Measurements from ENCODE around the gene LIME1. TPM values are rescaled to one million over a fixed set of nuclear protein-coding genes. Genes with fewer than 3 reads are reported as not detected.

The LIME1 gene
- polyA plus RNA-seq, 3 donors, result 0.39 to 8.8 (median 0.62) TPM

DNA sequence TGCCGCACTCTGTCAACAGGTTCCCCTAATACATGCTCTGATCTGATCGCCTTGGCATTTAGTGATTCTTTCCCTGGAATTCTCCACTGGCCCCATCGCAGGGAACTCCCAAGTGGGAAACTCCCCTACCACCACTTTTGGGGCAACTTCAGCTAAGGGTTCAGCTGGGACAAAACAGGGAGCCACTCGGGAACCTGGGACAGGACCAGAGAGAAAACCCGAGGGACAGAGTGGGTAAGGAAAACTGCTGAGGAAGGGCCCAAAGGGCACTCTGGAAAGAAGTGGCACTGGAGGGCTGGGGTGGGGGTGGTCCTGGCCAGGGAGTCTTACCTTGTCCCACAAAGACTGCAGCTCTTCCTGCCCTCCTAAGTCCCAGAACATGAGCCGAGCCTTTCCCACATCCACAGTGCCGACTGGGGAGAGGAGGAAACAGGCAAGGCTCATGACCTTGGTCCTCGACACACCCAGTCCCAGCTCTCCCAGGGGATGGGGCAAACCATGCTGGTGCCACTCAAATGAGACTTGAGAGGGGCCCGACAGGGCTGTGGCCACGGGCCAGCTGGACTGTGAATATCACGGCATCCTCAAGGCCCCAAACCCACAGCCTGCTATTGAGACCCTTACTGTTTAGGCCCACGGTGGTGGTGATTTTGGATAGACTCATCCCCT lies 30.3 kb upstream of the LIME1 start:
- intact Hi-C loops (cut with micrococcal nuclease), result loop anchor here (2.0 to 5.0 kb wide), 3 partner anchors 19 to 251 kb away; partner anchors contain the start of genes RTEL1 (in 1 of the 2) and UCKL1 (in 1 of the 2)
- H2AFZ ChIP-seq (ENCODE audit: insufficient read depth, low read depth, low read length, poor library complexity, severe bottlenecking), result no peak overlapping the region
- H3K36me3 ChIP-seq (replicated peaks in 1 of 2; ENCODE audit: control insufficient read depth in 1 of 2, insufficient read depth in 2 of 2, low read length in 2 of 2), result peaks cover 37 to 40% of the 10 kb centered on the region in 2 donors
- H3K27me3 ChIP-seq (ENCODE audit: control insufficient read depth in 2 of 2, insufficient read depth in 2 of 2, low read length in 2 of 2), result no peaks in the 10 kb centered on the region
- DNase-seq, result peak in 1 of 3 donors; percentile 3
- peaks cover 23 to 30% of the 10 kb centered on the region in 2 donors for H3K4me1 ChIP-seq (ENCODE audit: control insufficient read depth in 1 of 2, insufficient read depth in 2 of 2, low read length in 2 of 2)
- Mint-ChIP-seq H3K36me3 (peaks cover 37 to 52% of the 10 kb centered on the region in 2 donors), H3K4me3 (peak overlapping the region; percentile 82 to 88), H3K27me3 (ENCODE audit: low read depth in 3 of 3) (peaks cover 0 to 3% (median 0%) of the 10 kb centered on the region in 3 donors), H3K9me3 (no peaks in the 10 kb centered on the region), H3K4me1 (peaks cover 33% of the 10 kb centered on the region), H3K27ac (peak overlapping the region in 4 of 7 donors; percentile 80 to 89 (median 88))
- H3K9me3 ChIP-seq (replicated peaks in 1 of 2; ENCODE audit: control insufficient read depth in 1 of 2, insufficient read depth in 1 of 2, low read length in 2 of 2), result no peaks in the 10 kb centered on the region
- WGBS (ENCODE audit: insufficient coverage), result 91% methylated on average over 5 of the region's 12 CpGs
- peaks cover 56% of the 10 kb centered on the region for H3K79me2 ChIP-seq (ENCODE audit: insufficient read depth, low read length)
- TF ChIP-seq, protein P1, sequence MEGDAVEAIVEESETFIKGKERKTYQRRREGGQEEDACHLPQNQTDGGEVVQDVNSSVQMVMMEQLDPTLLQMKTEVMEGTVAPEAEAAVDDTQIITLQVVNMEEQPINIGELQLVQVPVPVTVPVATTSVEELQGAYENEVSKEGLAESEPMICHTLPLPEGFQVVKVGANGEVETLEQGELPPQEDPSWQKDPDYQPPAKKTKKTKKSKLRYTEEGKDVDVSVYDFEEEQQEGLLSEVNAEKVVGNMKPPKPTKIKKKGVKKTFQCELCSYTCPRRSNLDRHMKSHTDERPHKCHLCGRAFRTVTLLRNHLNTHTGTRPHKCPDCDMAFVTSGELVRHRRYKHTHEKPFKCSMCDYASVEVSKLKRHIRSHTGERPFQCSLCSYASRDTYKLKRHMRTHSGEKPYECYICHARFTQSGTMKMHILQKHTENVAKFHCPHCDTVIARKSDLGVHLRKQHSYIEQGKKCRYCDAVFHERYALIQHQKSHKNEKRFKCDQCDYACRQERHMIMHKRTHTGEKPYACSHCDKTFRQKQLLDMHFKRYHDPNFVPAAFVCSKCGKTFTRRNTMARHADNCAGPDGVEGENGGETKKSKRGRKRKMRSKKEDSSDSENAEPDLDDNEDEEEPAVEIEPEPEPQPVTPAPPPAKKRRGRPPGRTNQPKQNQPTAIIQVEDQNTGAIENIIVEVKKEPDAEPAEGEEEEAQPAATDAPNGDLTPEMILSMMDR (IDR thresholded peaks at IDR 0.05), result no peak
- peaks cover 54% of the 10 kb centered on the region for H4K20me1 ChIP-seq (ENCODE audit: insufficient read depth, low read length)
- H3K4me2 ChIP-seq (replicated peaks; ENCODE audit: extremely low read depth, low read length, poor library complexity, severe bottlenecking), result peak overlapping the region; percentile 97
- no peak overlapping the region for H3K9ac ChIP-seq (ENCODE audit: insufficient read depth, low read length, poor library complexity, severe bottlenecking)
- peak overlapping the region in 1 of 2 donors; percentile 81 for H3K27ac ChIP-seq (ENCODE audit: low read depth in 1 of 2, low read length in 2 of 2)
- H3K4me3 ChIP-seq (replicated peaks in 1 of 3; ENCODE audit: low read depth in 2 of 3, low read length in 3 of 3), result peak overlapping the region in 1 of 3 experiments; percentile 86

GRCh38 chr20:63706852-63707557 lies 29.5 kb upstream of the LIME1 start:
- 5% methylated on average over 56 of the region's 56 CpGs for WGBS (ENCODE audit: insufficient coverage)

More at GRCh38 chr20:63706852-63707557, 29.5 kb upstream of the LIME1 start:
- peak; percentile 20 to 60 (median 50) for DNase-seq
- Histone ChIP-seq H3K27ac (ENCODE audit: low read depth in 1 of 2, low read length in 2 of 2) (peak overlapping the region; percentile 41 to 81), H3K9ac (ENCODE audit: insufficient read depth, low read length, poor library complexity, severe bottlenecking) (peak overlapping the region; percentile 85), H3K9me3 (replicated peaks in 1 of 2; ENCODE audit: control insufficient read depth in 1 of 2, insufficient read depth in 1 of 2, low read length in 2 of 2) (no peaks in the 10 kb centered on the region), H4K20me1 (ENCODE audit: insufficient read depth, low read length) (peaks cover 57% of the 10 kb centered on the region), H3K27me3 (ENCODE audit: control insufficient read depth in 2 of 2, insufficient read depth in 2 of 2, low read length in 2 of 2) (no peaks in the 10 kb centered on the region), H3K4me2 (replicated peaks; ENCODE audit: extremely low read depth, low read length, poor library complexity, severe bottlenecking) (peak overlapping the region; percentile 97), H2AFZ (ENCODE audit: insufficient read depth, low read depth, low read length, poor library complexity, severe bottlenecking) (peak overlapping the region; percentile 82), H3K79me2 (ENCODE audit: insufficient read depth, low read length) (peaks cover 65% of the 10 kb centered on the region), H3K4me1 (ENCODE audit: control insufficient read depth in 1 of 2, insufficient read depth in 2 of 2, low read length in 2 of 2) (peaks cover 23 to 30% of the 10 kb centered on the region in 2 donors), H3K36me3 (replicated peaks in 1 of 2; ENCODE audit: control insufficient read depth in 1 of 2, insufficient read depth in 2 of 2, low read length in 2 of 2) (peaks cover 45 to 49% of the 10 kb centered on the region in 2 donors), H3K4me3 (replicated peaks in 1 of 3; ENCODE audit: low read depth in 2 of 3, low read length in 3 of 3) (peak overlapping the region; percentile 35 to 86 (median 55))
- intact Hi-C loops (cut with micrococcal nuclease), result loop anchor here (2.0 to 5.0 kb wide), 3 partner anchors 20 to 250 kb away; partner anchors contain the start of genes RTEL1 (in 1 of the 2) and UCKL1 (in 1 of the 2)
- peak overlapping the region; percentile 82 to 88 for H3K4me3 Mint-ChIP-seq
- peaks cover 34% of the 10 kb centered on the region for H3K4me1 Mint-ChIP-seq
- H3K27ac Mint-ChIP-seq, result peak overlapping the region; percentile 68 to 89 (median 80)
- peaks cover 42 to 61% of the 10 kb centered on the region in 2 donors for H3K36me3 Mint-ChIP-seq
- H3K9me3 Mint-ChIP-seq, result peaks cover 0 to under 1% (median 0%) of the 10 kb centered on the region in 7 donors
- TF ChIP-seq, protein P1 (IDR thresholded peaks at IDR 0.05), result no peak
- peaks cover 0 to 3% (median 0%) of the 10 kb centered on the region in 3 donors for H3K27me3 Mint-ChIP-seq (ENCODE audit: low read depth in 3 of 3)
